HepG2 (cell line): ENCODE measurements around the gene SLC25A47. TPM values are rescaled to one million over a fixed set of nuclear protein-coding genes. Genes with fewer than 3 reads are reported as not detected.

Experiments
- ATAC-seq: fragments of 200-7000 bp; cut with Tn5 transposase; 3 replicates; pipeline ENCODE4 v1.9.1; 2020; ENCODE audit warnings: mild to moderate bottlenecking, moderate library complexity
- BruUV-seq: library from RNA; stranded (reverse); fragments of 400-500 nt; replicated peaks from 2 replicates; lab custom pipeline; 2021; lab: Mats Ljungman, UMichigan
- CTCF ChIA-PET: fragments of 300-600 bp; formaldehyde crosslinking; extraction: SDS; loops from one replicate; lab custom pipeline; 2021; ENCODE audit warnings: low total read pairs, inconsistent platforms, low intra/inter-chr PET ratio; lab: Yijun Ruan, JAX
- POLR2A ChIA-PET: fragments of 350-600 bp; sonication (Branson Sonifier 250); formaldehyde crosslinking; loops from one replicate; lab custom pipeline; 2020; ENCODE audit warnings: antibody characterized with exemption, inconsistent platforms; lab: Yijun Ruan, JAX
- DNase-seq: peaks from one replicate; pipeline ENCODE4 v3.0.0-alpha.2; 2015; ENCODE audit warnings: low spot score
- FAIRE-seq: peaks from 3 replicates; lab custom pipeline; 2011; peaks lifted over from hg19 to GRCh38; lab: Jason Lieb, UNC
- H2AFZ ChIP-seq: one replicate; pipeline ENCODE4 v1.6.1; 2011; ENCODE audit warnings: low read length, inconsistent platforms
- H3K27ac ChIP-seq: fragments of 300-600 bp; 3 replicates; pipeline ENCODE4 v1.8.0; 2011; ENCODE audit warnings: mixed run types, mild to moderate bottlenecking, mixed read lengths, low read length, inconsistent platforms; ENCODE audit not compliant: insufficient read depth; ENCODE audit errors: extremely low read length
- H3K27me3 ChIP-seq, 2 experiments: fragments of 200-600 bp in 1 of 2; 2 replicates in 1 of 2; 3 replicates in 1 of 2; pipeline versions ENCODE4 v1.6.0 to v1.8.0; 2011; ENCODE audit warnings: low read length in 2 of 2, mild to moderate bottlenecking in 2 of 2, moderate library complexity in 2 of 2, inconsistent platforms in 1 of 2; ENCODE audit not compliant: insufficient read depth in 2 of 2, control insufficient read depth in 1 of 2
- H3K36me3 ChIP-seq, 2 experiments: fragments of 200-600 bp in 1 of 2; replicated peaks in 1 of 2; 2 replicates in 1 of 2; 3 replicates in 1 of 2; pipeline versions ENCODE4 v1.5.1 to v1.8.0; 2011; ENCODE audit warnings: low read length in 2 of 2, inconsistent platforms in 1 of 2; ENCODE audit not compliant: insufficient read depth in 2 of 2, control insufficient read depth in 1 of 2
- H3K4me1 ChIP-seq: 2 replicates; pipeline ENCODE4 v1.5.1; 2012; ENCODE audit warnings: low read length, inconsistent platforms; ENCODE audit not compliant: insufficient read depth
- H3K4me2 ChIP-seq: 2 replicates; pipeline ENCODE4 v1.6.0; 2011; ENCODE audit warnings: low read depth, low read length, inconsistent platforms
- H3K4me3 ChIP-seq, 3 experiments: fragments of 200-600 bp in 1 of 3; sonication (generic), shearing (Covaris generic) in 1 of 3; replicated peaks in 1 of 3; 2 replicates each; pipeline ENCODE4 v1.5.1; 2011 to 2016; ENCODE audit warnings: low read length in 3 of 3, inconsistent platforms in 2 of 3, low read depth in 2 of 3, mild to moderate bottlenecking in 2 of 3, control low read depth in 1 of 3, mixed read lengths in 1 of 3; ENCODE audit not compliant: insufficient read depth in 1 of 3
- H3K79me2 ChIP-seq: one replicate; pipeline ENCODE4 v1.6.1; 2011; ENCODE audit warnings: low read length, inconsistent platforms; ENCODE audit not compliant: insufficient read depth
- H3K9ac ChIP-seq: 2 replicates; pipeline ENCODE4 v1.6.0; 2011; ENCODE audit warnings: mild to moderate bottlenecking, low read depth, low read length, inconsistent platforms; ENCODE audit not compliant: insufficient read depth
- H3K9me3 ChIP-seq: 2 replicates; pipeline ENCODE4 v1.5.1; 2012; ENCODE audit warnings: mild to moderate bottlenecking, low read length
- H4K20me1 ChIP-seq: 2 replicates; pipeline ENCODE4 v1.6.0; 2011; ENCODE audit warnings: inconsistent platforms, mild to moderate bottlenecking, low read length, moderate library complexity; ENCODE audit not compliant: insufficient read depth
- ADNP ChIP-seq: sonication (generic); formaldehyde crosslinking; IDR thresholded peaks from 2 replicates; pipeline ENCODE4 v1.4.0; 2020; ENCODE audit warnings: missing genetic modification reagents
- HNRNPL ChIP-seq: fragments of 200-400 bp; formaldehyde crosslinking; IDR thresholded peaks from 2 replicates; pipeline ENCODE4 v1.6.1; 2017; ENCODE audit warnings: mild to moderate bottlenecking, low read depth, low read length
- HOXA3 ChIP-seq: sonication (generic); formaldehyde crosslinking; IDR thresholded peaks from 2 replicates; pipeline ENCODE4 v1.5.0; 2020; ENCODE audit warnings: missing genetic modification reagents
- HOXA5 ChIP-seq: sonication (generic); formaldehyde crosslinking; IDR thresholded peaks from 2 replicates; pipeline ENCODE4 v1.4.0; 2020; ENCODE audit warnings: missing genetic modification reagents
- NFATC3 ChIP-seq: sonication (generic); formaldehyde crosslinking; IDR thresholded peaks from 2 replicates; pipeline ENCODE4 v1.5.1; 2020; ENCODE audit warnings: mild to moderate bottlenecking, missing genetic modification reagents
- ZMYM4 ChIP-seq: sonication (generic); formaldehyde crosslinking; IDR thresholded peaks from 2 replicates; pipeline ENCODE4 v1.8.1; 2023; ENCODE audit warnings: mild to moderate bottlenecking, missing genetic modification reagents
- WGBS: methylation state at CpG from one replicate; pipeline ENCODE4 v1.1.6; 2017; ENCODE audit warnings: low lambda C conversion rate; 5-methylcytosine and 5-hydroxymethylcytosine counted together
- in situ Hi-C: cut with HindIII; loops from 2 replicates; pipeline ENCODE4 v1.10.0; 2017; ENCODE audit warnings: low pct_unique_long_range_greater_than_20kb; ENCODE audit not compliant: extremely low pct_ligation_motif_present
- intact Hi-C: fragments of 100-400 bp; cut with micrococcal nuclease; formaldehyde crosslinking; loops from one replicate; pipeline ENCODE4 v1.10.0; 2022; ENCODE audit not compliant: unreplicated experiment
- polyA plus RNA-seq, 8 experiments: library from polyadenylated mRNA; depleted of rRNA in 3 of 8; stranded (reverse) in 7 of 8; unstranded in 1 of 8; fragments of >200 nt; fragmentation: Illumina TruSeq in 4 of 8; extraction: Trizol in 4 of 8; gene quantifications; 2 replicates each; pipeline versions ENCODE4 v1.2.1 to v1.2.3, GENCODE V29; 2011 to 2016; ENCODE audit warnings: low read depth in 4 of 8, missing spikeins in 1 of 8, mixed read lengths in 1 of 8; ENCODE audit not compliant: insufficient read depth in 1 of 8
- total RNA-seq, 5 experiments: library from RNA; depleted of rRNA; stranded (reverse); fragments of >200 nt; fragmentation: Illumina TruSeq; extraction: Trizol; gene quantifications; 2 replicates each; pipeline ENCODE4 v1.2.3, GENCODE V29; 2016; ENCODE audit warnings: low read depth in 1 of 5
- TF ChIP-seq, protein P1 (sequence below): sonication (generic); formaldehyde crosslinking; IDR thresholded peaks from 2 replicates; pipeline ENCODE4 v1.4.0; 2020; ENCODE audit warnings: missing genetic modification reagents

SLC25A47 gene
- total and polyA plus RNA-seq, 2 of the 13 experiments (the other 11 are each of a cell fraction or from before 2014, with no cell fraction given), result 1.0 to 1.7 TPM

DNA sequence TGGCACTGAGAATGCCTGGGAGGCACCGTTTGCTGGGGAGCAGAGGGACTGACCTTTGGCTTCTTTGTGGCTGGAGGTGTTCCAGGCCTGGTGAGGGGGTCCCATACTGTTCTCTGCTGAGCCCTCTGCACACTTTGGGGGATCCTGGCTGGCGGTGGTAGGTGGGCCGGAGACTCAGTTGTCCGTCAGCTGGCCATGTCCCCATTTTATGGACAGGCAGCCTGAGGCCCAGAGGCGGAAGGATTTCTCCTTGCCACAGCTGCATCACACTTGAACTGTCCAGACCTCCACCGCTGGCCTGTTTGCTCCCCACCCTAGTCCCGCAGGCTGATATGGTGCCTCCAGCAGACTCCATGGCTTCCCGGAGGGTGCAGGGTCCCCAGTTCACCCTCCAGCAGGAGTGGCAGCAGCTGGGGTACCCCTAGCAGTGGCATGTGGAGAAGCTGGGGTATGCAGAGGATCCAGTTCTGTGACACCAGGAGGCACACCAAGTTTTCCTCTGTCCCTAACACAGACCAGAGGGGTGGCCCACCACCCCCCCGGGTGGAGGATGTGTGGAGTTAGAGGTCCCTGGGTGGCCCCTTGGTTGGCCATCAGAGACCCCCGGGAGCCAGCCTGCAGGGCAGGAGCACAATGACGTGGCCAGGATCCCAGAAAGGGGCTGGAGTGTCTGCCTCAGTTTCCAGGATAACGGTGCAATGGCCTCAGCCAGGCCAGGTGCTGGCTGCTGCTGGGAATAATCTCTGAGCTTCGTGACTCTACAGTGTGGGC is 31.6 kb upstream of the SLC25A47 start (continued):
- TF ChIP-seq ZMYM4 (CRISPR knock-in tag), result no peak
- TF ChIP-seq, protein P1, sequence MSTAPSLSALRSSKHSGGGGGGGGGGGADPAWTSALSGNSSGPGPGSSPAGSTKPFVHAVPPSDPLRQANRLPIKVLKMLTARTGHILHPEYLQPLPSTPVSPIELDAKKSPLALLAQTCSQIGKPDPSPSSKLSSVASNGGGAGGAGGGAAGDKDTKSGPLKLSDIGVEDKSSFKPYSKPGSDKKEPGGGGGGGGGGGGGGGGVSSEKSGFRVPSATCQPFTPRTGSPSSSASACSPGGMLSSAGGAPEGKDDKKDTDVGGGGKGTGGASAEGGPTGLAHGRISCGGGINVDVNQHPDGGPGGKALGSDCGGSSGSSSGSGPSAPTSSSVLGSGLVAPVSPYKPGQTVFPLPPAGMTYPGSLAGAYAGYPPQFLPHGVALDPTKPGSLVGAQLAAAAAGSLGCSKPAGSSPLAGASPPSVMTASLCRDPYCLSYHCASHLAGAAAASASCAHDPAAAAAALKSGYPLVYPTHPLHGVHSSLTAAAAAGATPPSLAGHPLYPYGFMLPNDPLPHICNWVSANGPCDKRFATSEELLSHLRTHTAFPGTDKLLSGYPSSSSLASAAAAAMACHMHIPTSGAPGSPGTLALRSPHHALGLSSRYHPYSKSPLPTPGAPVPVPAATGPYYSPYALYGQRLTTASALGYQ (CRISPR knock-in tag), result 0 out of 2 replicates have a peak, but pooled peaks have one; percentile 11
- no peak for TF ChIP-seq NFATC3 (CRISPR knock-in tag)
- peak; percentile 72; the same call in 1 of the 2 replicates for TF ChIP-seq ADNP (CRISPR knock-in tag)

DNA sequence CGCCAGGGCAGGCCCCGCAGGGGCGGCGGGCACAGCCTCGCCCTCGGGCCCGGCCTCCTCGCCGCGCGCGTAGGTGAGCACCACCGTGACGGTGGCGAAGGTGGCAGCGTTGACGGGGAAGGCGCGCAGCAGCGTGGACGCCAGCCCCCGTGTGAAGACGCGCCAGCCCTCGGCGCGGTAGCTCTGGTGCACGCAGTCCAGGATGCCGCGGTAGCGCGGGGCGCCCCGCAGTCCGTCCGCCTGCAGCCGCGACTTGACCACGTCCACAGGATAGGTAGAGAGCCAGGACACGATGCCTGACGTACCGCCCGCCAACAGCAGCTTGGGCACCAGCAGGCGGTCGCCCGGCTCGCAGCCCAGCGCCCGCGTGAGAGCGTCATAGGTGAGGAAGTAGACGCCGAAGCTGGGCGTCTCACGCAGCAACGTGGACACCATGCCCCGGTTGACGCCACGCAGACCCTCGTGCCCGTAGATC is 30.8 kb upstream of the SLC25A47 start:
- in situ Hi-C loops (no loop called here), intact Hi-C loops (no loop called here)
- H3K4me2 ChIP-seq, result no peak overlapping the region
- no TSS peak for BruUV-seq
- ATAC-seq (no peak), DNase-seq (no peak), FAIRE-seq (no peak)
- no peak overlapping the region for H2AFZ ChIP-seq
- peaks cover 59% of the 10 kb centered on the region for H3K4me1 ChIP-seq
- 0 out of 2 replicates have a peak, but pooled peaks have one; percentile 16 for TF ChIP-seq HNRNPL
- peak; percentile 48 for TF ChIP-seq HOXA3 (CRISPR knock-in tag)
- TF ChIP-seq HOXA5 (CRISPR knock-in tag), result no peak
- CTCF ChIA-PET, result no interaction called here
- H3K79me2 ChIP-seq, result no peaks in the 10 kb centered on the region
- H3K27ac ChIP-seq, result no peak overlapping the region
- 97% methylated on average over 53 of the region's 61 CpGs for WGBS
- POLR2A ChIA-PET, result no interaction called here
- no peaks in the 10 kb centered on the region for H3K27me3 ChIP-seq
- no peaks in the 10 kb centered on the region for H4K20me1 ChIP-seq
- no peak overlapping the region for H3K4me3 ChIP-seq
- H3K9ac ChIP-seq, result no peak overlapping the region
- H3K36me3 ChIP-seq, result no peaks in the 10 kb centered on the region; a peak in 1 of 5 replicates
- no peaks in the 10 kb centered on the region for H3K9me3 ChIP-seq
